Activated CD4-positive, alpha-beta T cell treated with anti-CD3 and anti-CD28 coated beads for 36 hours (primary cell): ENCODE measurements around the gene SELP. TPM values are rescaled to one million over a fixed set of nuclear protein-coding genes. Genes with fewer than 3 reads are reported as not detected.
A peak's percentile ranks its signal among the peaks of the same experiment; 100 is the strongest.

Experiments
- ATAC-seq: fragments of 200-7000 bp; cut with Tn5 transposase; one replicate; pipeline ENCODE4 v1.10.0; 2021; ENCODE audit warnings: mild to moderate bottlenecking, moderate library complexity
- CTCF ChIA-PET: fragments of 350-600 bp; sonication (Branson Sonifier 250); formaldehyde crosslinking; loops from one replicate; lab custom pipeline; 2021; ENCODE audit warnings: antibody characterized with exemption; lab: Charles Lee
- POLR2A ChIA-PET: fragments of 350-600 bp; sonication (Branson Sonifier 250); formaldehyde crosslinking; loops from one replicate; lab custom pipeline; 2021; ENCODE audit warnings: antibody characterized with exemption, inconsistent platforms; lab: Charles Lee
- DNase-seq: peaks from one replicate; pipeline ENCODE4 v3.0.0-alpha.2; 2020
- H3K27ac Mint-ChIP-seq: one replicate; pipeline ENCODE4 v1.8.0; 2021; ENCODE audit warnings: mixed read lengths
- H3K27me3 Mint-ChIP-seq: one replicate; pipeline ENCODE4 v1.8.0; 2021; ENCODE audit warnings: mixed read lengths
- H3K36me3 Mint-ChIP-seq: one replicate; pipeline ENCODE4 v1.8.0; 2021; ENCODE audit warnings: low read depth, mixed read lengths
- H3K4me1 Mint-ChIP-seq: one replicate; pipeline ENCODE4 v1.8.0; 2021; ENCODE audit warnings: mixed read lengths
- H3K4me3 Mint-ChIP-seq: one replicate; pipeline ENCODE4 v1.8.0; 2021; ENCODE audit warnings: mild to moderate bottlenecking, moderate library complexity, mixed read lengths
- H3K9me3 Mint-ChIP-seq: one replicate; pipeline ENCODE4 v1.8.0; 2021; ENCODE audit warnings: low read depth, mixed read lengths
- intact Hi-C, 2 experiments: fragments of 100-400 bp; cut with DNase I in 1 of 2; cut with micrococcal nuclease in 1 of 2; formaldehyde crosslinking; loops; one replicate each; pipeline versions ENCODE4 v1.14.2 to v1.15.1; 2022 to 2024; cut with DNase I, micrococcal nuclease
- total RNA-seq, 2 experiments: library from RNA; stranded (reverse); gene quantifications; one replicate each; pipeline ENCODE4 v1.2.3, GENCODE V29; 2021

Gene SELP
- total RNA-seq, 2 experiments from 2014 or later = 0.50 to 1.4 TPM

- POLR2A ChIA-PET = no interaction called here
- CTCF ChIA-PET = interaction anchor here (0.7 to 1.0 kb wide), 2 partner anchors 32 to 84 kb away, joined by 3 read pairs; no protein-coding TSS in a partner anchor
- Mint-ChIP-seq H3K4me3 (no peak overlapping the region), H3K9me3 (no peaks in the 10 kb centered on the region), H3K36me3 (peaks cover 6% of the 10 kb centered on the region), H3K4me1 (peaks cover 68% of the 10 kb centered on the region), H3K27ac (peak overlapping the region; percentile 74), H3K27me3 (no peaks in the 10 kb centered on the region)
- no peak for DNase-seq
- intact Hi-C loops = no loop called here
- ATAC-seq = peak; percentile 10
Measured at GRCh38 chr1:169624122-169624521, 5.8 kb downstream of the SELP start.

GRCh38 chr1:169623132-169623926 lies 6.6 kb downstream of the SELP start:
- DNase-seq = no peak
- H3K36me3 Mint-ChIP-seq = peaks cover 6% of the 10 kb centered on the region
- no peaks in the 10 kb centered on the region for H3K27me3 Mint-ChIP-seq
- peak; percentile 77 for ATAC-seq
- H3K27ac Mint-ChIP-seq = peak overlapping the region; percentile 74
- no peaks in the 10 kb centered on the region for H3K9me3 Mint-ChIP-seq
- peaks cover 60% of the 10 kb centered on the region for H3K4me1 Mint-ChIP-seq
- intact Hi-C loops = no loop called here
- ChIA-PET CTCF (interaction anchor here (0.6 to 2.0 kb wide), 4 partner anchors 11 to 1169 kb away, joined by 3 to 7 read pairs (median 4); partner anchors contain the start of gene F5), POLR2A (no interaction called here)
- no peak overlapping the region for H3K4me3 Mint-ChIP-seq

GRCh38 chr1:169620565-169620964 lies 9.4 kb downstream of the SELP start:
- intact Hi-C loops = no loop called here
- no peak for ATAC-seq
- DNase-seq = no peak
- H3K27me3 Mint-ChIP-seq = no peaks in the 10 kb centered on the region
- H3K4me3 Mint-ChIP-seq = no peak overlapping the region
- peaks cover 41% of the 10 kb centered on the region for H3K4me1 Mint-ChIP-seq
- POLR2A ChIA-PET = no interaction called here
- no peaks in the 10 kb centered on the region for H3K9me3 Mint-ChIP-seq
- no peak overlapping the region for H3K27ac Mint-ChIP-seq
- CTCF ChIA-PET = no interaction called here
- H3K36me3 Mint-ChIP-seq = no peaks in the 10 kb centered on the region

GRCh38 chr1:169618367-169618766 lies 11.6 kb downstream of the SELP start:
- CTCF ChIA-PET = no interaction called here
- DNase-seq = no peak
- POLR2A ChIA-PET = no interaction called here
- H3K4me1 Mint-ChIP-seq = peaks cover 30% of the 10 kb centered on the region
- H3K27ac Mint-ChIP-seq = no peak overlapping the region
- intact Hi-C loops = no loop called here
- no peaks in the 10 kb centered on the region for H3K27me3 Mint-ChIP-seq
- H3K9me3 Mint-ChIP-seq = no peaks in the 10 kb centered on the region
- no peaks in the 10 kb centered on the region for H3K36me3 Mint-ChIP-seq
- ATAC-seq = no peak
- no peak overlapping the region for H3K4me3 Mint-ChIP-seq

- H3K36me3 Mint-ChIP-seq = no peaks in the 10 kb centered on the region
- no peak overlapping the region for H3K27ac Mint-ChIP-seq
- no peaks in the 10 kb centered on the region for H3K27me3 Mint-ChIP-seq
- ATAC-seq = no peak
- peaks cover 28% of the 10 kb centered on the region for H3K4me1 Mint-ChIP-seq
- no peaks in the 10 kb centered on the region for H3K9me3 Mint-ChIP-seq
- intact Hi-C loops = no loop called here
- no peak for DNase-seq
- ChIA-PET CTCF (interaction anchor here (0.7 to 2.3 kb wide), 8 partner anchors 11 to 109 kb away, joined by 3 to 11 read pairs (median 3); partner anchors contain the start of gene F5), POLR2A (no interaction called here)
- no peak overlapping the region for H3K4me3 Mint-ChIP-seq
Measured at GRCh38 chr1:169615803-169616202, 14.1 kb downstream of the SELP start.

GRCh38 chr1:169610858-169611257 lies 19.1 kb downstream of the SELP start:
- DNase-seq = no peak
- CTCF ChIA-PET = interaction anchor here (0.9 to 3.7 kb wide), 3 partner anchors 9 to 75 kb away, joined by 3 to 33 read pairs (median 3); no protein-coding TSS in a partner anchor
- Mint-ChIP-seq H3K36me3 (no peaks in the 10 kb centered on the region), H3K9me3 (no peaks in the 10 kb centered on the region), H3K4me3 (no peak overlapping the region), H3K27me3 (no peaks in the 10 kb centered on the region), H3K27ac (no peak overlapping the region), H3K4me1 (peaks cover 24% of the 10 kb centered on the region)
- ATAC-seq = no peak
- intact Hi-C loops = no loop called here
- POLR2A ChIA-PET = no interaction called here

GRCh38 chr1:169610108-169610507 lies 19.8 kb downstream of the SELP start:
- Mint-ChIP-seq H3K27ac (no peak overlapping the region), H3K4me3 (no peak overlapping the region), H3K4me1 (peaks cover 21% of the 10 kb centered on the region), H3K36me3 (no peaks in the 10 kb centered on the region), H3K9me3 (no peaks in the 10 kb centered on the region), H3K27me3 (no peaks in the 10 kb centered on the region)
- POLR2A ChIA-PET = interaction anchor here (0.5 kb wide), 1 partner anchor 24 kb away, joined by 5 read pairs; the partner anchor contains the start of gene F5
- intact Hi-C loops = no loop called here
- ATAC-seq = no peak
- CTCF ChIA-PET = interaction anchor here (0.6 to 3.7 kb wide), 3 partner anchors 8 to 47 kb away, joined by 3 to 33 read pairs (median 3); no protein-coding TSS in a partner anchor
- DNase-seq = no peak

- intact Hi-C loops = no loop called here
- CTCF ChIA-PET = interaction anchor here (1.5 to 2.0 kb wide), 2 partner anchors 102 to 104 kb away, joined by 3 to 4 read pairs; no protein-coding TSS in a partner anchor
- peaks cover 30% of the 10 kb centered on the region for H3K4me1 Mint-ChIP-seq
- POLR2A ChIA-PET = no interaction called here
- H3K9me3 Mint-ChIP-seq = no peaks in the 10 kb centered on the region
- no peak for ATAC-seq
- no peak for DNase-seq
- no peak overlapping the region for H3K27ac Mint-ChIP-seq
- H3K4me3 Mint-ChIP-seq = no peak overlapping the region
- H3K36me3 Mint-ChIP-seq = peaks cover 4% of the 10 kb centered on the region
- H3K27me3 Mint-ChIP-seq = no peaks in the 10 kb centered on the region
Measured at GRCh38 chr1:169608226-169608625, 21.7 kb downstream of the SELP start.

GRCh38 chr1:169604781-169605560 lies 25.0 kb downstream of the SELP start:
- peak; percentile 68 for DNase-seq
- intact Hi-C loops = loop anchor here in 1 of 2 experiments (5.0 kb wide), 1 partner anchor 37 kb away; no protein-coding TSS in a partner anchor
- H3K36me3 Mint-ChIP-seq = peaks cover 11% of the 10 kb centered on the region
- H3K27ac Mint-ChIP-seq = peak overlapping the region; percentile 58
- H3K27me3 Mint-ChIP-seq = no peaks in the 10 kb centered on the region
- ChIA-PET POLR2A (no interaction called here), CTCF (interaction anchor here (0.5 to 6.3 kb wide), 5 partner anchors 11 to 1635 kb away, joined by 3 to 119 read pairs (median 3); no protein-coding TSS in a partner anchor)
- ATAC-seq = peak; percentile 86
- peaks cover 53% of the 10 kb centered on the region for H3K4me1 Mint-ChIP-seq
- peaks cover 4% of the 10 kb centered on the region for H3K9me3 Mint-ChIP-seq
- peak overlapping the region; percentile 6 for H3K4me3 Mint-ChIP-seq

- H3K9me3 Mint-ChIP-seq = peaks cover 4% of the 10 kb centered on the region
- CTCF ChIA-PET = interaction anchor here (0.6 to 6.3 kb wide), 40 partner anchors 9 to 532 kb away, joined by 3 to 119 read pairs (median 5); partner anchors contain the start of genes F5 and METTL18
- no peak for DNase-seq
- peak overlapping the region; percentile 72 for H3K27ac Mint-ChIP-seq
- H3K36me3 Mint-ChIP-seq = peaks cover 14% of the 10 kb centered on the region
- H3K4me1 Mint-ChIP-seq = peaks cover 56% of the 10 kb centered on the region
- intact Hi-C loops = loop anchor here (1.0 to 5.0 kb wide), 6 partner anchors 14 to 111 kb away; partner anchors contain the start of genes F5 (in 1 of the 2) and SELL (in 1 of the 2)
- POLR2A ChIA-PET = no interaction called here
- peak; percentile 38 for ATAC-seq
- no peaks in the 10 kb centered on the region for H3K27me3 Mint-ChIP-seq
- no peak overlapping the region for H3K4me3 Mint-ChIP-seq
Measured at GRCh38 chr1:169601096-169601881, 28.6 kb downstream of the SELP start.
